Medulla oblongata (tissue), 1 donor: ENCODE measurements around the gene IGFN1.
"Not testable (repeated sequence)": the region's sequence is repeated elsewhere in the genome, so short reads cannot be mapped to it uniquely, and the experiment has no call there.

Experiments used
- DNase-seq: peaks from one replicate; pipeline ENCODE4 v3.0.0-alpha.2; 2015; ENCODE audit errors: extremely low spot score

IGFN1 gene

GRCh38 chr1:201190624-201191051 is at the start of gene IGFN1:
Gene IGFN1, plus strand, starts transcription at chr1:201190824. Its CDS starts 2,470 bp downstream, at chr1:201193294.
- no peak for DNase-seq

DNA sequence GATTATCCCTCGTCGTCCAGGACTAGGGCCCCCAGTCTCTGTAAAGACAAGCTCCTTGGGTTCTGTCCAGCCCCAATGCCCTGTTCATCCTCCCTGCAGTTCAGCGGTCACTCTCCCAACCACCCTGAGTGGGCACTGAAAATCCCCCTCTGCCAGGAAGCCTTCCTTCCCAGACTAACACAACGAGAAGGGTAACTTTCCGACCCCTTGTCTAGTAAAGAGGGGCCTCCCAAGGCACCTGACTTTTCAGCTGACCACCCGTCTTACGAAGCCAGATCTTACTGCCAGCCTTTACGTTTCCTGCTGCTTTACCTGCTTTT is 49.7 kb upstream of the IGFN1 start:
- DNase-seq = no peak

GRCh38 chr1:201141418-201141817 is 49.2 kb upstream of the IGFN1 start:
- no peak for DNase-seq

GRCh38 chr1:201142011-201142848 is 48.4 kb upstream of the IGFN1 start:
- no peak for DNase-seq

GRCh38 chr1:201142849-201143725 is 47.5 kb upstream of the IGFN1 start:
- DNase-seq = no peak

DNA sequence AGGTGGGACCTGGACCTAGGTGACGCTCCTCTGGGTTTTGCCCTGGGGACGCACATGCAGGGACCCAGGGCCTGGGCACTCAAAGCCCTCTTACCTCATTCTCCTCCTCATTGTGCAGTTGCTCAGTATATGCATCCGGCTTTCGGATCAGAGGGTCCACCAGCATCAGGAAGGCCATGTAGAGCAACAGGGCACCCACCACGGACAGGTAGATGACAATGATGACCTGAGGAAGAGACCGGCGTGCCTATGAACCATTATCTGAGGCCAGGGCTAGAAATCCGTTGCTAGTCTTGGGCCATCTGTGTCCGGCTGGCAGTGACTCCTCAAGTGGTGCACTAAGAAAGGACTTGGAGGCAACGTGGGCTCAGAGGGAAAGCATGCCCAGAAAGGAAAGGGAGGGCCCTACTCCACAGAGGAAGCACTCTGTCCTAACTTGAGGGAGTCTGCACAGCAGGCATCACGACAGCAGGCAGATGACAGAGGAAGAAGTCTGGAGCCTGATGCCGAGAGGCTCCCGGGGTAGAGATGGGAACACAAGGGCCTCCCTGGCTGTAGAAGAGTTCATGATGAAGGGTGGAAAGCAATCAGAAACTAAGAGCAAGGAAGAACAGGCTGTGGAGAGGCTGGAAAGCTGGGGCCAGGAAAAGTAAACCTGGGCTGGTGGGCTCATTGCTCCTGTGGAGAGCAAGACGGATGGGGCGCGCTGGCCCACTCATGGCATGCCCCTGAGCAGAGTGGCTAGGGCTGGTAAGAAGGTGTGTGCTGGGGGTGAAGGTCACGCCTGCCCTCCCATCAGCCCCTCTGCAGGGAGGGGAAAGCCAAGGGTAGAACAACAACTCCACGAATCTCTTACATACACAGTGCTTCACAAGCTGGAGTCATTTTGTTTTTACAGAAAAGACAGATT is 46.6 kb upstream of the IGFN1 start:
- peak; percentile 65 for DNase-seq

- no peak for DNase-seq
Observed at GRCh38 chr1:201144701-201145100, 45.9 kb upstream of the IGFN1 start.

DNA sequence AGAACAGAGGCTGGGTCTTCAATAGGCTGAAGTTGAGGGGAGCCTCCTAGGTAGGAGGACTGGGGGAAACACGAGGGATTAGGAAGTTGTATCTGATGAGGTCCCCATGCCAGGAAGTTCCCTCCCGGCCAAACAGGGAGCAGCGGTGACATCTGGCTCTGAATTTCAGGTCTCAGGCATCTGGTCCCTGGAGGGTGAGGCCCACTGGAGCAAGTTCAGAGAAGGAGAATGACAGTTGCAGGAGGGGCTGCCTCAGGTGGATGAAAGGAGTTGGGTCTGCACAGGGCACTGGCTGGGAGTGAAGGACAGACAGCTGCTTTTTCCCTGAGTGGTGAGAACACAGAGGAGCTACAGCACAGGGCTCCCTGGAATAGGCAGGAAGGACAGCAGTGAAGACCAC is 45.5 kb upstream of the IGFN1 start:
- no peak for DNase-seq

GRCh38 chr1:201145816-201146215 is 44.8 kb upstream of the IGFN1 start:
- DNase-seq = no peak

GRCh38 chr1:201146626-201147390 is 43.8 kb upstream of the IGFN1 start:
- no peak for DNase-seq

DNA sequence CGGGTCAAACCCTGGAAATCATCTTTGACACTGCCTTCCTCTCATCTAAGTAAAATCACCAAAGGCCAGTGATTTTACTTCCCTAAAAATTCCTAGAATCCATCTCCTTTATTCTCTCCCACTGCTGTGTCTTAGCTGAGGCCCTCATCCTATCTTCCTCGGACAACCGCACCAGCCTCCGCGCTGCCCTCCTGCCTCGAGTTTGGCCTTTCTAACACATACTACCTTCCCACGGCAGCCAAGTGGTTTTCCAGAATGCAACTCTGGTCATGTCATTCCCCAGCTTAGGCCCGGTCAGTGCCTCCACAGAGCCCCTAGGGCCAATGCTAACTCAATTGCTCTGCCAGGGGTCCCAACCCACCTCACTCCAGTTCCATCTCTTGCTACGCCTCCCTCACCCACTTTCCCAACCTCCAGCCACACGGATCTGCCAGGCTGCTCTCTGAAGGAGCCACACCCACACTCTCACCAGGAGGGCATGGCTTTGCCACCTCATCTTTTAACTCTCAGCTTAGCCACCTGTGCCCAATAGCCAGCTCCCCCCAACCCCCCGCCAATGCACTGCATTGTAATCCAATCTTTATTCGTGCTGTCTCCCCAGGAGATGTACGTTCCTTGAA is 43.1 kb upstream of the IGFN1 start:
- DNase-seq = no peak

DNA sequence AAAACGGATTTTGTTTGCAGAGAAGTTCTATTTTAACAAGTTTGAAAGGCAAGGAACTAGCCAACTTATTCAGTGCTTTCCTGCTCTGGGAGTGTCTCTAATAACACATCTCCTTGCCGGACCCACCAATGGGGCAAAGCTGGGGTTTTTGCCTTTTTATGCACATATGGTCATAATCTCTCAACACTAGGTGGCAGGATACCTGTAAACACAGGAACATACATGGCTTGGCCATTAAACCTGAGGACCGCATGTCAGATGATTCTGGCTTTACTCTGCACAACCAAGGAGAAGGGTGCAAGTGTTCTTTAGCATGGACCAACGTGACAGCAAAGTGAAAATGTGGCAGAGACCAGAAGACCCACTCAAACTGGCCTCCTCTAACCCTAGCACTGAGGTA is 41.2 kb upstream of the IGFN1 start:
- DNase-seq = no peak

DNA sequence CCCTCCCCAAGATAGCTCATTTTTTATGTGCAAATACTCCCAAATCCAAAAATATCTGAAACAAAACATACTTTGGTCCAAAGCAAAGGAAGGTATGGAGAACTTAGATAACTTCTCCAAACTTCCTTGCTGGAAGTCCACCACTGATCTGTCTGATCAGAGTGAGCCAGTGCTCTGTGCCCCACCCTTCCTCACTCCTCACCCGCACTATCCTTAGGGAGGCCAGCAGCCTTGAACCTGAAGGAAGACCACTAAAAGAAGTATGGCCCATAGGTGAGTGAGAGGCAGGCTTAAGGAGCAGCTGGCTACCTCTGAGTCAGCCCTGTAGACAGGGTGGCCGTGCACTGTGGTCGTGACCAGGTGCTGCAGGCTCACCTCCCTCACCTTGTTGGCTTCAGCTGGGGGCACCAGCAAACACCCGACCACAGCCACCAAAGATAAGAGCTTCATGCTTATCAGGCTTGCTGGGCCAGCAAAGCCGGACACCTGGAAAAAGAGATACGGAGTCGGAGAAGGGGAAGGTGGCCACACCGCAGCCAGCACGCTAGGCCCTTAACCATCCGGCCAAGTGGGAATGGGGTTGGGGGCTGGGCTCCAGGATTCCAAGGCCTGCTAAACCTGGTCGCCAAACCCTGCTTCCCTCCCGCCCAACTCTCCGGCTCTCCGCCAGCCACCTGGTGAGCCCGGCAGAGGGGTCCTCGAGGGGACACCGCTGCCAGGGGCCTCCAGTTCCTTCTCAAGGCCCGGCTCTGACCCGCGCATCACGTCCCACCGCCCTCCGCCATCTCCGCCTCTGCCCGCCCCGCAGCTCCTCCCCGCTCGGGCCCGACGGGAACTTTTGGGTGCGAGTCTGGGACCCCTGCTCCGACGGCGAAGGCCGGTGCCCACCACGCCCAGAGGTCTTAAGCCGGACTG is 36.9 kb upstream of the IGFN1 start:
- DNase-seq = peak; percentile 23

DNA sequence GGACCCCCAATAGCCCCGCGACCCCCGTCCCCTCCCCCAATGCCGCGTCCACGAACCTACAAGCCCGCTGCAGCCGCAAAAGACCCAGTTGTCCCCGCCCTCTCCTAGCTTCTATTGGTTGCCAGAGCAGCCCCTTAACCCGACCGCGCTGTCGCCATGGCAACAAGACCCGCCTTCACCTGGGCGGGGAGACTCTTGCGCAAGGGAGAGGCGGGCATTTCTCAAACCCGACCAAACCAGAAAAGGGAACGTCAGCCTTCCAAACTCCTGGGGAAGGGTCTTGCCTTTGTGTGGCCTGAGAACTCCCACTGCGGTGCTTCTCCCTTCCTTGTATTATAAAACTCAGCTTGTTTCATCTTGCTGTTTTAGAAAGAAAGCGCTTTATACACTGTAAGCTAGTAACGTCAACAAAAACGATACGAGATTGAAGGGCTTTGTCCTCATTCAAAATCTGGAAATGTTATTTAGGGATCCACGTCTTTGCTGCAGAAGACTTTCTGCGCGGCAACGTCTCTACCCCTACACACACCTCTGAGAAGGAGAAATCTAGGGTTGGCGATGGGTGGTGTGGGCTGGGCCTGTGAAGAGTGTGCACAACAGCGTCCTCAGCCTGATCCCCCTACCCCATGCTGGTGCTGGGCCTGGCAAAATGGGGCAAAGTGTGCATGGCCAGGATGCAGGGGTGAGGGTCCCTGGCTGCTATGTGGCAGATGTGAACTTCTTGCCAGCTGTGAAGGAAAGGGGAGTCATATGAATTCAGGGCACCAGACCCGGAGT is 36.0 kb upstream of the IGFN1 start, which contains the start of gene TMEM9:
Gene TMEM9, minus strand, starts transcription at position 86 of the 777 bp plus-strand sequence. CDS start 551 bp downstream, outside the sequence.
- DNase-seq = peak; percentile 99

- DNase-seq = no peak
Observed at GRCh38 chr1:201155354-201155753, 35.3 kb upstream of the IGFN1 start.

DNA sequence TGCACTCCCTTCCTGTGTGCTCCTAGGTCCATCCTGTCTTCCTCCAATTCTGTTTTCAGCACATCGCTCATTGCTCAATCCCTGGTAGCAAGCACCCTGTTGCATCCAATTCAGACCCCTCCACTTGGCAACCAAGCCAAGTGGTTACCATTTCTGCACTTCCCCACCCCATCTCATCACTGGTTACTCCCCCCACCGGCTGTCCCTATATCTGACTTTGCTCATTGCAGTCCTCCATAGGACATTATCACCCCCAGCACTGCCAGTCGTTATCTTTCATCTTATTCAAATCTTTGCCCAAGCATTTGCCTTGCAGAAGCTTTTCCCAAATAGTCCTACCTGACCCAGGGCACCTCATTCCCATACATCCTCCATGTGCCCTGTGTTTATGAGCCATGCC is 34.3 kb upstream of the IGFN1 start:
- DNase-seq = no peak

GRCh38 chr1:201156819-201157218 is 33.8 kb upstream of the IGFN1 start:
- no peak for DNase-seq

GRCh38 chr1:201157949-201158348 is 32.7 kb upstream of the IGFN1 start:
- DNase-seq = no peak

DNA sequence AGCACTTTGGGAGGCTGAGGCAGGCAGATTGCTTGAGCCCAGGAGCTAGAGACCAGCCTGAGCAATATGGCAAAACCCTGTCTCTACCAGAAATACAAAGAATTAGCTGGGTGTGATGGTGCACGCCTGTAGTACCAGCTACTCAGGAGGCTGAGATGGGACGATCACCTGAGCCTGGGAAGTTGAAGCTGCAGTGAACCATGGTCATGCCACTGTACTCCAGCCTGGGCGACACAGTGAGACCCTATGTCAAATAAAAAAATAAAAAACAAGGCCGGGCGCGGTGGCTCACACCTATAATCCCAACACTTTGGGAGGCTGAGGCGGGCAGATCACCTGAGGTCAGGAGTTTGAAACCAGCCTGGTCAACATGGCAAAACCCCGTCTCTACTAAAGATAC is 27.6 kb upstream of the IGFN1 start:
- not testable (repeated sequence) for DNase-seq
